H9 (cell line): ENCODE results near the gene PPM1G. TPM values are rescaled to one million over a fixed set of nuclear protein-coding genes. Genes with fewer than 3 reads are reported as not detected.

Source experiments
- DNase-seq: peaks from one replicate; pipeline ENCODE4 v3.0.0-alpha.2; 2017
- H2AFZ ChIP-seq: one replicate; pipeline ENCODE4 v1.6.1; 2013; ENCODE audit warnings: mild to moderate bottlenecking, low read length, control low read depth, moderate library complexity
- H2AK5ac ChIP-seq: 2 replicates; pipeline ENCODE4 v1.6.1; 2013; ENCODE audit warnings: low read length, control low read depth, mixed read lengths; ENCODE audit not compliant: insufficient read length
- H2BK120ac ChIP-seq: one replicate; pipeline ENCODE4 v1.6.1; 2013; ENCODE audit warnings: low read depth, mild to moderate bottlenecking, low read length, control low read depth, inconsistent platforms; ENCODE audit not compliant: poor library complexity, severe bottlenecking
- H2BK12ac ChIP-seq: 2 replicates; pipeline ENCODE4 v1.6.1; 2013; ENCODE audit warnings: low read length, control low read depth, mixed read lengths, low read depth; ENCODE audit not compliant: insufficient read length
- H2BK15ac ChIP-seq: 2 replicates; pipeline ENCODE4 v1.6.1; 2013; ENCODE audit warnings: low read depth, low read length, control low read depth
- H2BK20ac ChIP-seq: one replicate; pipeline ENCODE4 v1.6.1; 2013; ENCODE audit warnings: low read depth, mild to moderate bottlenecking, low read length, control low read depth, inconsistent platforms; ENCODE audit not compliant: poor library complexity, severe bottlenecking
- H2BK5ac ChIP-seq: 2 replicates; pipeline ENCODE4 v1.6.1; 2013; ENCODE audit warnings: low read length, control low read depth, mixed read lengths; ENCODE audit not compliant: insufficient read length
- H3K14ac ChIP-seq: 2 replicates; pipeline ENCODE4 v1.6.1; 2013; ENCODE audit warnings: low read length, control low read depth; ENCODE audit not compliant: insufficient read depth
- H3K18ac ChIP-seq: 2 replicates; pipeline ENCODE4 v1.6.1; 2013; ENCODE audit warnings: low read depth, mild to moderate bottlenecking, mixed read lengths, low read length, control low read depth; ENCODE audit not compliant: insufficient read length
- H3K23ac ChIP-seq: 2 replicates; pipeline ENCODE4 v1.6.1; 2013; ENCODE audit warnings: low read length, control low read depth, mixed read lengths, low read depth; ENCODE audit not compliant: insufficient read length
- H3K23me2 ChIP-seq: 2 replicates; pipeline ENCODE4 v1.6.1; 2013; ENCODE audit warnings: low read depth, mild to moderate bottlenecking, mixed read lengths, low read length, control low read depth; ENCODE audit not compliant: insufficient read length, poor library complexity, severe bottlenecking
- H3K27ac ChIP-seq: 2 replicates; pipeline ENCODE4 v1.5.1; 2013; ENCODE audit warnings: low read length, control low read depth, mixed read lengths, low read depth; ENCODE audit not compliant: insufficient read length
- H3K27me3 ChIP-seq: 2 replicates; pipeline ENCODE4 v1.6.1; 2013; ENCODE audit warnings: low read length, control low read depth, inconsistent platforms; ENCODE audit not compliant: insufficient read depth
- H3K4ac ChIP-seq: 2 replicates; pipeline ENCODE4 v1.6.1; 2013; ENCODE audit warnings: low read depth, mild to moderate bottlenecking, control low read depth, inconsistent platforms, low read length, moderate library complexity
- H3K4me1 ChIP-seq: 2 replicates; pipeline ENCODE4 v1.6.1; 2013; ENCODE audit warnings: low read length, control low read depth, inconsistent platforms; ENCODE audit not compliant: insufficient read depth
- H3K4me2 ChIP-seq: 2 replicates; pipeline ENCODE4 v1.6.1; 2013; ENCODE audit warnings: low read length, control low read depth, mixed read lengths; ENCODE audit not compliant: insufficient read length, insufficient read depth
- H3K56ac ChIP-seq: 2 replicates; pipeline ENCODE4 v1.6.1; 2013; ENCODE audit warnings: low read depth, mild to moderate bottlenecking, mixed read lengths, low read length, control low read depth; ENCODE audit not compliant: insufficient read length
- H3K79me1 ChIP-seq: 2 replicates; pipeline ENCODE4 v1.6.1; 2013; ENCODE audit warnings: low read depth, mild to moderate bottlenecking, moderate library complexity, low read length, control low read depth, inconsistent platforms; ENCODE audit not compliant: insufficient read depth, poor library complexity, severe bottlenecking
- H3K79me2 ChIP-seq: 2 replicates; pipeline ENCODE4 v1.6.1; 2013; ENCODE audit warnings: low read length, control low read depth, inconsistent platforms; ENCODE audit not compliant: insufficient read depth
- H3K9ac ChIP-seq: 2 replicates; pipeline ENCODE4 v1.6.1; 2013; ENCODE audit warnings: low read length, control low read depth, mixed read lengths; ENCODE audit not compliant: insufficient read length; ENCODE audit errors: extremely low read depth
- H3K9me3 ChIP-seq: one replicate; pipeline ENCODE4 v1.6.1; 2013; ENCODE audit warnings: low read depth, low read length, inconsistent platforms; ENCODE audit not compliant: control insufficient read depth
- H3T11ph ChIP-seq: one replicate; pipeline ENCODE4 v1.6.1; 2013; ENCODE audit warnings: mild to moderate bottlenecking, low read length, control low read depth, inconsistent platforms
- H4K20me1 ChIP-seq: one replicate; pipeline ENCODE4 v1.6.1; 2013; ENCODE audit not compliant: control insufficient read depth, insufficient read length, insufficient read depth
- H4K5ac ChIP-seq: 2 replicates; pipeline ENCODE4 v1.6.1; 2013; ENCODE audit warnings: low read depth, mild to moderate bottlenecking, mixed read lengths, low read length, control low read depth; ENCODE audit not compliant: insufficient read length
- H4K8ac ChIP-seq: replicated peaks from 2 replicates; pipeline ENCODE4 v1.6.1; 2013; ENCODE audit warnings: low read length, control low read depth, mixed read lengths, low read depth; ENCODE audit not compliant: insufficient read length
- H4K91ac ChIP-seq: 2 replicates; pipeline ENCODE4 v1.6.1; 2013; ENCODE audit warnings: low read depth, mild to moderate bottlenecking, moderate library complexity, mixed read lengths, low read length, control low read depth; ENCODE audit not compliant: insufficient read length
- H3K27ac Mint-ChIP-seq, 3 experiments: 2 replicates in 2 of 3; 3 replicates in 1 of 3; pipeline ENCODE4 v1.8.0; 2020 to 2021; ENCODE audit warnings: mixed read lengths in 3 of 3, mild to moderate bottlenecking in 1 of 3, moderate library complexity in 1 of 3
- H3K27me3 Mint-ChIP-seq: 2 replicates; pipeline ENCODE4 v1.8.0; 2021; ENCODE audit warnings: low read depth, mild to moderate bottlenecking, moderate library complexity, mixed read lengths
- H3K36me3 Mint-ChIP-seq, 3 experiments: 2 replicates in 2 of 3; 3 replicates in 1 of 3; pipeline ENCODE4 v1.8.0; 2020 to 2021; ENCODE audit warnings: low read depth in 3 of 3, mixed read lengths in 3 of 3; ENCODE audit not compliant: insufficient read depth in 1 of 3
- H3K4me1 Mint-ChIP-seq, 2 experiments: 2 replicates each; pipeline ENCODE4 v1.8.0; 2020; ENCODE audit warnings: mixed read lengths in 2 of 2
- H3K4me3 Mint-ChIP-seq, 2 experiments: 2 replicates in 1 of 2; 3 replicates in 1 of 2; pipeline ENCODE4 v1.8.0; 2020 to 2021; ENCODE audit warnings: mild to moderate bottlenecking in 2 of 2, mixed read lengths in 2 of 2, moderate library complexity in 1 of 2
- H3K9me3 Mint-ChIP-seq, 2 experiments: 2 replicates in 1 of 2; 3 replicates in 1 of 2; pipeline ENCODE4 v1.8.0; 2020; ENCODE audit warnings: mild to moderate bottlenecking in 2 of 2, mixed read lengths in 2 of 2, moderate library complexity in 1 of 2
- WGBS: extraction: QIAGEN DNeasy Blood & Tissue Kit; methylation state at CpG from one replicate; pipeline ENCODE4 v1.1.7; 2013; ENCODE audit warnings: missing lambda C conversion rate, low lambda C conversion rate, mixed read lengths; ENCODE audit not compliant: insufficient read length; ENCODE audit errors: extremely low coverage; 5-methylcytosine and 5-hydroxymethylcytosine counted together
- total RNA-seq: library from RNA; stranded (reverse); gene quantifications from 2 replicates; pipeline ENCODE4 v1.2.1, GENCODE V29; 2021
- TF ChIP-seq, protein P1 (sequence below): fragments of 200-600 bp; sonication (generic); conservative IDR thresholded peaks from 3 replicates; pipeline ENCODE4 v1.8.0; 2021; ENCODE audit warnings: antibody characterized with exemption, mild to moderate bottlenecking

Gene PPM1G
- total RNA-seq, 1 experiment from 2014 or later: 146 TPM

DNA sequence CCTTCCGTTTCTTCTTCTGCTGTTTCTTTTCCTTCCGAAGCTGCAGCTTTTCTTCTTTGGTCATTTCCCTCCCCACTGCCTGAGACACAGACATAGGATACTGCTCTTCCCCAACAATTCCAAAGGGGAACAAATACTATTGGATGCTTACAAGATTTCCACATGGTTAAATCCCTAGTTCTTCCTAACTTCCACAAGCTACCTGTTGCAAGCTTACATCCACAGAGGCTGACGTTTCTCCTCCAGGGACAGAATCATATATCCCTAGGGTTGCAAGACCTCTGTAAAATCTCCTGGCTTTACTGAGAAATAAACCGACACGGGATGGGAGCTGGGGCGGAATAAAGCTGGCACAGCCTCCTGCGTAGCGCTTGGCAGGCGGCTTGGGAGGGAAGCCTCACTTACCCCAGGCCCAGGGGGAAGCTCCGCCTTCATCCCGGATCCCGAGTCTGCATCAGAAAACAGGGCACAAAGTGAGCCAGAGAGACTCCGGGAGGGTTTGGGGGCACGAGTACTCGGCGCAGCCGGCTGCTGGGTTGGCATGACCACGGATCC lies 39.8 kb downstream of the PPM1G start:
- TF ChIP-seq, protein P1, sequence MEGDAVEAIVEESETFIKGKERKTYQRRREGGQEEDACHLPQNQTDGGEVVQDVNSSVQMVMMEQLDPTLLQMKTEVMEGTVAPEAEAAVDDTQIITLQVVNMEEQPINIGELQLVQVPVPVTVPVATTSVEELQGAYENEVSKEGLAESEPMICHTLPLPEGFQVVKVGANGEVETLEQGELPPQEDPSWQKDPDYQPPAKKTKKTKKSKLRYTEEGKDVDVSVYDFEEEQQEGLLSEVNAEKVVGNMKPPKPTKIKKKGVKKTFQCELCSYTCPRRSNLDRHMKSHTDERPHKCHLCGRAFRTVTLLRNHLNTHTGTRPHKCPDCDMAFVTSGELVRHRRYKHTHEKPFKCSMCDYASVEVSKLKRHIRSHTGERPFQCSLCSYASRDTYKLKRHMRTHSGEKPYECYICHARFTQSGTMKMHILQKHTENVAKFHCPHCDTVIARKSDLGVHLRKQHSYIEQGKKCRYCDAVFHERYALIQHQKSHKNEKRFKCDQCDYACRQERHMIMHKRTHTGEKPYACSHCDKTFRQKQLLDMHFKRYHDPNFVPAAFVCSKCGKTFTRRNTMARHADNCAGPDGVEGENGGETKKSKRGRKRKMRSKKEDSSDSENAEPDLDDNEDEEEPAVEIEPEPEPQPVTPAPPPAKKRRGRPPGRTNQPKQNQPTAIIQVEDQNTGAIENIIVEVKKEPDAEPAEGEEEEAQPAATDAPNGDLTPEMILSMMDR: no peak
- H3K79me2 ChIP-seq: peaks cover 5% of the 10 kb centered on the region; the same call in 1 of the 2 replicates
- H3K23ac ChIP-seq: no peak overlapping the region
- H3K27me3 ChIP-seq: no peaks in the 10 kb centered on the region
- H4K5ac ChIP-seq: no peak overlapping the region
- H3K4me1 ChIP-seq: peaks cover 3% of the 10 kb centered on the region; the same call in 1 of the 2 replicates
- H2BK12ac ChIP-seq: no peak overlapping the region
- H2BK120ac ChIP-seq: no peak overlapping the region
- no peak overlapping the region for H4K91ac ChIP-seq
- Mint-ChIP-seq H3K9me3 (peaks cover 0 to 3% of the 10 kb centered on the region in 2 experiments; a peak in 1 of 5 replicates), H3K4me1 (peaks cover 13 to 22% of the 10 kb centered on the region in 2 experiments), H3K4me3 (peak overlapping the region; percentile 98 to 99), H3K27ac (peak overlapping the region; percentile 21 to 99 (median 95); a peak in 6 of 7 replicates), H3K36me3 (peaks cover 43 to 63% (median 63%) of the 10 kb centered on the region in 3 experiments; a peak in 6 of 7 replicates), H3K27me3 (no peaks in the 10 kb centered on the region)
- no peaks in the 10 kb centered on the region for H4K20me1 ChIP-seq
- H2BK20ac ChIP-seq: no peak overlapping the region
- DNase-seq: peak; percentile 78
- H3K18ac ChIP-seq: peak overlapping the region; percentile 53
- no peak overlapping the region for H2BK5ac ChIP-seq
- H2AFZ ChIP-seq: no peak overlapping the region
- H3K4ac ChIP-seq: no peak overlapping the region
- H3K27ac ChIP-seq: no peak overlapping the region
- H3K56ac ChIP-seq: no peak overlapping the region
- H3K9ac ChIP-seq: peak overlapping the region; percentile 79
- WGBS: no CpG with 5 or more reads among the region's 18 CpGs
- H3K14ac ChIP-seq: peak overlapping the region; percentile 76
- H2BK15ac ChIP-seq: no peak overlapping the region
- H4K8ac ChIP-seq: no peak overlapping the region
- no peaks in the 10 kb centered on the region for H3K9me3 ChIP-seq
- peak overlapping the region; percentile 91 for H3K4me2 ChIP-seq
- H3T11ph ChIP-seq: no peak overlapping the region
- H2AK5ac ChIP-seq: no peak overlapping the region
- peaks cover 12% of the 10 kb centered on the region for H3K23me2 ChIP-seq
- H3K79me1 ChIP-seq: peaks cover 3% of the 10 kb centered on the region
